Stromal cell of bone marrow (primary cell): Measurements from ENCODE around the gene TPM2.
"Not testable (repeated sequence)": the region's sequence is repeated elsewhere in the genome, so short reads cannot be mapped to it uniquely, and the experiment has no call there.

Experiments
- DNase-seq: peaks from one replicate; pipeline ENCODE4 v3.0.0-alpha.2; 2012; ENCODE audit warnings: low read depth

Gene TPM2

DNA sequence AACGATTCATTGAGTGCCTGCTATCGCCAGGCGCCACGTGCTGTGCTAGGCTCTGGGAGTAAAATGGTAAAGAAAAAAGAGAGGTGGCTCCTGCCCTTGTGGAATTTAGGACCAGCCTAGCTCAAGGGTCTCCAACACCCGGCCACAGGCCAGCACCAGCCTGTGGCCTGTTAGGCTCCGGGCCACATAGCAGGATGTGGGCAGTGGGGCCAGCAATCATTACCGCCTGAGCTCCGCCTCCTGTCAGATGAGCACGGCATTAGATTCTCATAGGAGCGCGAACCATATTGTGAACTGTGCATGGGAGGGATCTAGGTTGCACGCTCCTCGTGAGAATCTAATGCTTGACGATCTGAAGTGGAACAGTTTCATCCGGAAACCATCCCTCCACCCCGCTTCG is 33.4 kb downstream of the TPM2 start:
- DNase-seq = no peak

DNA sequence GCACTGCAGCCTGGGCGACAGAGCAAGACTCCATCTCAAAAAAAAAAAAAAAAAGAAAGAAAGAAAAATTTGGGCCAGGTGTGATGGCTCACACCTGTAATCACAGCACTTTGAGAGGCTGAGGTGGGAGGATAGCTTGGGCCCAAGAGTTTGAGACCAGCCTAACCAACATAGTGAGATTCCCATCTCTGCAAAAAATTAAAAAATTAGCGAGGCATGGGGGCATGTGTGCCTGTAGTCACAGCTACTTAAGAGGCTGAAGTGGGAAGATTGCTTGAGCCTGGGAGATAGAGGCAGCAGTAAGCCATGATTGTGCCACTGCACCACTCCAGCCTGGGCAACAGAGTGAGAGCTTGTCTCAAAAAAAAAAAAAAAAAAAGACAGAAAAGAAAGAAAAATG is 36.1 kb downstream of the TPM2 start:
- no peak for DNase-seq

DNA sequence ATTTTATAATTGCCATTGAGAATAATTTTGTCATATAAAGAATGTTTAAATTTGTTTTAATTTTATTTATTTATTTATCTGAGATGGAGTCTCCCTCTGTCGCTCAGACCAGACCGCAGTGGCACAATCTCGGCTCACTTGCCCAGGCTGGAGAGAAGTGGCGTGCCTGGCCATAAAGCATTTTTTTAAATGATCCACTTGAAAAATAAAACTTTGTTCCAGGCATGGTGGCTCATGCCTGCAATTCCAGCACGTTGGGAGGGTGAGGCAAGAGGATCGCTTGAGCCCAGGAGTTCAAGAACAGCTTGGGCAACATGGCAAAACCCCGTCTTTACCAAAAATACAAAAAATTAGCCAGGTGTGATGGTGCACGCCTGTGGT is 36.9 kb downstream of the TPM2 start:
- no peak for DNase-seq

DNA sequence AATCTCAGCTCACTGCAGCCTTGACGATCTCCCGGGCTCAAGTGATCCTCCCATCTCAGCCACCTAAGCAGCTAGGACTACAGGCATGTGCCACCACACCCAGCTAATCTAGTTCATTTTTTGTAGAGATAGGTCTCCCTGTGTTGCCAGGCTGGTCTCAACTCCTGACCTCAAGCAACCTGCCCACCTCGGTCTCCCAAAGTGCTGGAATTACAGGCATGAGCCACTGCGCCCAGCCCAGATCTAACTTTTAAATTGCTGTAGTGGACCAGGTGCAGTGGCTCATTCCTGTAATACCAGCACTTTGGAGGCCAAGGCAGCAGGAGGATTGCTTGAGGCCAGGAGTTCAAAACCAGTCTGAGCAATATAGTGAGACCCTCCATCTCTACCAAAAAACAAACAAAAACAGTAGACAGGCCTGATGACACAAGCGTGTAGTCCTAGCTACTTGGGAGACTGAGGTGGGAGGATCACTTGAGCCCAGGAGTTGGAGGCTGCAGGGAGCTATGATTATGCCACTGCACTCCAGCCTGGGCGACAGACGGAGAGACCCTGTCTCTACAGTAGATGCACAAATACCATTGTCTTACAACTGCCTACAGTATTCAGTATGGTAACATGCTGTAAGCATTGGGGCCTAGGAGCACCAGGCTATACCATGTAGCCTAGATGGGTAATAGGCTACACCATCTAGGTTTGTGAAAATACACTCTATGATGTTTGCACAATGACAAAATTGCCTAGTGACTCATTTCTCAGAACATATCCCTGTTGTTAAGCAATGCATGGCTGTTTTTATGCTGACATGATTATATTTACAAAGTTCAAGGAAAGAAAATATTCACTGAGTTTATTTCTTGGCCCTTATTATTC is 37.5 kb downstream of the TPM2 start:
- no peak for DNase-seq

DNA sequence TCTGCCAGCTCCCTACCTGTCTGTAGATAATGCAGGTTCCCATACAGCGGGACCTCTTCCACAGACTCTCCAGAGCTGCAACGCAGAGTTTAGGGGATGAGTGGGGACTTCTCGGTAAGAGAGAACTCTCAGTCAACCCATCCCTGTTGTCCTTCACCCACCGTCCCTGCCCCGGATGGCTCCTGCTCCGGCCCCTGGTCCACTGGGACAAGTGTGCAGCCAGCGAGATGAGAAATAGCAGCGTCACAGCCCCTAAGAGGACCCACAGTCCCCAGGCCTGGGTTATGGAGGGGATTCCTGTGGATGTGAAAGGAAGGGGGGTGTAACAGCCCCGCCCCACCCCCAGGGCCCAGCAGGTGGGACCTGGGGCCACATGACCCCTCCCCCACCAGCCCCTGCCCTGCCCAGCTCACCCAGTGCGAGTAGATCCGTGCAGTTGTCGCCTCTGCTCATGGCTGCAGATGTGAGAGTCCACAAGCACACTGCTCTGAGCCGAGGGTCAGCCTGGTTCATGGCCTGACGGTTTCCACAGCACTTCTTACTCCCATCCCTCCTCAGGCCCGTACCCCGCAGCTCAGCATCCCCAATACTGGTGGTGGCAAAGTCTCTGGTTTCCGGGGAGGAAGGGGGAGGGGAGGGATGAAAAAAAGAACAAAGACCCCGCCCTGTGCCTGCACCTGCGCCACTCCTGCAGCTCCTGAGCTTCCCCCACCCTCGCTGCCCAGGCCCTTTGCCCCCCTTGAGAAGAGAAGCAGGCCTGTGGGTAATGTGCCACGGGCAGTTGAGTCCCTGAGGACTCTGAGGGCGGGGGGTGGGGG is 39.2 kb downstream of the TPM2 start, which contains the start of gene SIT1:
TSS of gene SIT1 (minus strand) at position 591 of the 818 bp plus-strand sequence. CDS start at position 513, 78 bp downstream.
- DNase-seq = no peak

DNA sequence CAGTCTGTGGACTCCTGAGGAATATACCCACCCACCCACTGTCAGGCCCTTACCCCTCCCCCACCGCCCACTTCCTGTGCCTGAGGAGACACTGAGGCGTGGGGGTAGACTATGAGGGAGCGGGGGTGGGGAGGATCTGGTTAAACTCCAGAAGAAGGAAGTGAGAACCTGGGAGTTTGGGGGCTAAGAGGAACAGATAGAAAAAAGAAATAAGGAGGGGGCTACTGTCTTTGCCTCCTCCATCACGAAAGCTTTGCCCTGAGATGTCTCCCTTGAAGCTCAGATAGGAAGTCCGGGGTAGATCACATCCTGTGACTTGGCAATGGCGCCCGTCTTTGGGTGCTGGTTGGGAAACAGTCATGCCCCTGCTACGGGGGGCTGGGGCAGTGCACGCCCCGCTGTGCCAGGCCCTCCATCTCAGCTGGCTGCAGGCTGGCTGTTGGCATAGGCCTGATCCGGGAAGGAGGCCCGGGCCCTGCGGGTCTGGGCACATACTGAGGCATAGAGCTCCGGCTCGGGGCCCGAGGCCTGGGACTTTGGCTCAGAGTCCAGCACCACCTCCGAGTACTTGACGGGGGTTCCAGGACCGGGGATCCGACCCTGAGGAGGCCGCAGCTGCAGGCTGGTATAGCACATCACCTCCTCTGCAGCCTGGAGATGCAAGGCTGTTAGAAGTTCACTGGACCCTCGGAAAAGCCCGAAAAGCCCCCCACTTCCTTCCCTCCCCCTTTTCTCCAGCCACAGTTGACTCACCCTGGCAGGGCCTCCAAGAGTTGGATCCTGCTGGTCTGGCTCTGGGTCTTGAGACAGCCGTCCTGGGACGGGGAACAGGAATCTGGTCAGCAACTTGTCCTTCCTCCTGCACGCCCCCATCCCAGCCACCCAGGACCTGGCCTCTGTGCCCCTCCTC is 40.0 kb downstream of the TPM2 start:
- no peak for DNase-seq

DNA sequence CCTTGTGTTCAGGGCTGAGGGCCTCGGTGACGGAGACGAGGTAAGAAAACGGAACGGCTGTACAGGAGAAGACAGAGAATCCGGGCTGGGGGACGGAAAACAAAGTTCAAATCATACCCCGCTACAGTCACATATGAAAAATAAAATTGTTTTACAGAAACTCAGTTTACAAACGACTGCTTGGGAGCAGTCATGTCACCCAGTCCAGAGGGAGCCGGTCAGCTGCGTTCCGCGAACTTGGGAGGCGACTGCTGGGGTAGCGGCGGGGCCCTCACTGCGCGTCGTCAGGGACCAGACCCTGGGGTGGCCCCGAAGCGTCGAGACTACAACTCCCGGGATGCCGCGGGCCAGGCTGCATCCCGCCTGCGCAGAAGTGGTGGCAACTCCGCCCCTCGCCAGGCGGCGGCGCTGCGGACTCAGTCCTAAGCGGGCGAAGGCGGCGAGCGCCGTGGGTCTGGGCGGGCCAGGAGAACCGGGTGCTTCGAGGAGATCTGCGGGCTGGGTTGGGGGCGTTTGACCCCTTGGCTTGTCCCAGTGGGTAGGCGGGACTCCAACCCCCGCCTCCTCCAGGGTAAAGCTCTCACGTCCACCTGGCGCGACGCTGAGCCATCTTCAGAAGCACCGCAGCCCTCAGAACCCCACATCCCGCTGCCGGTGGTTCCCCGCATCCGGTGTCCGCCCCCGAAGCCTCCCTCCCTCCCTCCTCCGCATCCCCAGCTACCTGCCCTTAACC is 43.0 kb downstream of the TPM2 start:
- DNase-seq = peak; percentile 76

DNA sequence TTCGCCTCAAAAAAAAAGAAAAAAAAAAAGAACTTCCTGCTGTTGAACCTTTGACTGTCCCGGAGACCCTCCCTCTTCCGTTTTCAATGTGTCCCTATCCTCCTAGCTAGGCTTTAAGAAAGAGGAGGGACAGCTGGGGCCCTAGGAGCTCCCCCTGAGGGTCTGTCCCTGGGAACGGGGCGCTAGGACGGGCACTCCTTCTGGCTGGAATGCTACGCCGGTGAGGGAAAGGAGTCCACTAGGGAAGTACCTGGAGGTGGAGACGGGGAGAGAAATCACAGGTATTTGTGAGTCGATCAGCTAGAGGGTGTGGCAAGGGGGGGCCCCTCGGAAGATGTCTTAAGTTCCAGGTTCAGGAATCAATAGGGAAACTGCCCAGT is 43.6 kb downstream of the TPM2 start:
- no peak for DNase-seq

DNA sequence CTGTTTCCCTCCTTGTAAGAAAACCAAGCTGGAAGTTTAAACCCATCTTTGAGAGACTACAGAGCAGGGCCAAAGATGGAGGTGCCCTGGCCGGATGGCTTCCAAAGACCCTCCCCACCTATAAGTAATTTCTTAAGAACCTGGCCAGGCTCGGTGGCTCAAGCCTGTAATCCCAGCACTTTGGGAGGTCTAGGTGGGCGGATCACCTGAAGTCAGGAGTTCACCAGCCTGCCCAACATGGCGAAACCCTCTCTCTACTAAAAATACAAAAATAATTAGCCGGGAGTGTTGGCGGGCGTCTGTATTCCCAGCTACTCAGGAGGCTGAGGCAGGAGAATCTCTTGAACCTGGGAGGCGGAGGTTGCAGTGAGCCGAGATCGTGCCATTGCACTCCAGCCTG is 44.0 kb downstream of the TPM2 start:
- DNase-seq = not testable (repeated sequence)

DNA sequence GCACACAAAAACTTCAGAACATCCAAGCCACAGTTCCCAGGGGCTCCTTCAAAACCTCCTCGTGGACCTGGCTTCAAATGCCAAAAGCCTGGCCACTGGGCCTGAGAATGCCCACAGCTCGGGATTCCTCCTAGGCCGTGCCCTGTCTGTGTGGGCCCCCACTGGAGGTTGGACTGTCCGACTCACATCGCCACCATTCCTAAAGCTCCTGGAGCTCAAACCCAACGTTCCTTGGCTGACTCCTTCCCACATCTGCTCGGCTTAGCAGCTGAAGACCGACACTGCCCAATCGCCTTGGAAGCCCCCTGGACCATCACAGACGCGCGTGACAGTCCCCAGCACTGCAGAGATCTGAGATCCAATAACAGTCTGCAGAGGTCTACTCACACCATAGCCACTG is 46.7 kb downstream of the TPM2 start:
- DNase-seq = no peak

DNA sequence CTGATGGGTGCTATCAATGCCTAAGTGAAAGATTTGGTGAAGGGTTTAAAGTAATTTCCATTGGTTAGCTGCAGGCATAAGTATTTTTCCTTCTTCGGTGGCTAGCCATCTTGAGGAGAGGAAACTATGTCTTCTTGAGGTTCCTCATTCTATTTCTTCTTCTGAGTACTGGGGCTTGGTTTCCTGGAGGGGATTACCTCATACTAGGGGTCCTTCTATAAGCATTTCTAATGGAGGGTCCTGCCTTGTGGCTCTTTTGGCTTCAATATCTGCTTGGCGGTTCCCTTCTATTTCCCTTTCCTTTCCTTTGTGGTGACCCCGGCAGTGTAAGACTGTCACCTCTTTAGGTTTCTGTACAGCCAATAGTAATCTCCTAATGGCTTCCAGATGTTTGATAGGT is 48.2 kb downstream of the TPM2 start:
- not testable (repeated sequence) for DNase-seq

DNA sequence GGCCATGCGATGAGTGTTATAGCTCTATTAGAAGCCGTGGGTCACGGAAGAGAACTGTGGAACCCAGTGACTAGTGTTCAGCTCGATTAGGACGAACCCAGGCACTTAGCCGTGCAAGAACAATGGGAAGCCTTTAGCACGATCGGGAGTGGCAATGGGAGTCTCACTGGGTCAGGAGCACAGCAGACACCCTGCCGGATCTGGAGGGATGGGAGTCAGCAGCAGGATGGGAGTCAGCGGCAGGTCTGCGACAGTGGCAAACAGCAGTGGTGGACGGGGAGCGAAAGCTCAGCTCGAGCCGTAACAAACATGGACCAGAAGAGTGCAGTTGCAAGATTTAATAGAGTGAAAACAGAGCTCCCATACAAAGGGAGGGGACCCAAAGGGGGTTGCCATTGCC is 49.3 kb downstream of the TPM2 start:
- not testable (repeated sequence) for DNase-seq

DNA sequence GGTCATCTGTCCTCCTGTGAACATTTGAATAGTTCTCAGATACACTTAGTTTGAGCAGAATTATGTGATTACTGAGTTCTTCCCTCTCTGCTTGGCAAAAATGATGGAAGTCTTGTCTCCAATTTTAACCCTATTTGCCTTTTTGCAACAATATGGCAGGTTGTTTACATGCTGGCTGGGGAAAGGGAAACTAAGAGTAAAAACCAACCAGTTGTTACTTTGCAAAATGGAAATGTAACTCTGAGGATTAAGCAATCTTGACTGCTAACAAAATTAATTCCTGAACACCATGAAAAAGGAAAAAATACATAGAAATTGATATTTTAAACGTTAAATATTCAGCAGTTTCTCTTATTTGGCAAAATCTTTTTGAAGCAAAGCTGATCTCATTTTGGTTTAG is 50.1 kb downstream of the TPM2 start:
- DNase-seq = no peak

DNA sequence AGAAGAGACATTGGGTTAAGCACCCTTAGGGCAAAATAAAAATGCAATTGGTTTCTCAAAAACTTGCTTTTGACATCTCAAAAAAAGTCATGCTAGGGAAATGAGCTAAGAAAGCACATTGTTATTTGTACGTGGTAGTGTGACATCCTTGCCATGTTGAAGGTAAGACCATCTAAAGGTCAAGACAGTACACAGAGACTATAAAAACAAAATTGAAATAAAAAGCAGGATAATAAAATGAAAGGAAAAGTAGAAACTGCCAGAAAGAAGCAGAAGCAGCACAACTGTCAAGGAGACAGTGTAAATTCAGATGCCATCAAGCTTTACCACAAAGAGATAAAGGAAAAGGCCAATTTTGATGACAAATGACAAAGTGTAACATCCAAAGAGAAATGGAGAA is 50.5 kb downstream of the TPM2 start:
- DNase-seq = not testable (repeated sequence)

DNA sequence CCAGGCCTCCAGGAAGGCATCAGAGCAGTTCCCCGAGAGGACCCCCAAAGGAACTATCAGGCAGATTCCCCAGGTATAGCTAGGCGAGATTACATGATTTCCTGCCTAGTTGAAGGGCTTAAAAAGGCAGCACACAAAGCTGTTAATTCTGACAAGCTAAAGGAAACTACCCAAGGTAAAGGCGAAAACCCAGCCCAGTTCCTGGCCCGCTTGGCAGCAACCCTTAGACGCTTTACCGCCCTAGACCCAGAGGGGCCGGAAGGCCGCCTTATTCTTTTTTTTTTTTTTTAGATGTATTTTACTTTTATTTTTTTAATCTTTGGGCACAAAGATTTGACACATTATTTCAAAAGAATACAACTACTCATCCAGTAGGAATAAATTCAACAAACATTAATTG is 51.0 kb downstream of the TPM2 start:
- not testable (repeated sequence) for DNase-seq

DNA sequence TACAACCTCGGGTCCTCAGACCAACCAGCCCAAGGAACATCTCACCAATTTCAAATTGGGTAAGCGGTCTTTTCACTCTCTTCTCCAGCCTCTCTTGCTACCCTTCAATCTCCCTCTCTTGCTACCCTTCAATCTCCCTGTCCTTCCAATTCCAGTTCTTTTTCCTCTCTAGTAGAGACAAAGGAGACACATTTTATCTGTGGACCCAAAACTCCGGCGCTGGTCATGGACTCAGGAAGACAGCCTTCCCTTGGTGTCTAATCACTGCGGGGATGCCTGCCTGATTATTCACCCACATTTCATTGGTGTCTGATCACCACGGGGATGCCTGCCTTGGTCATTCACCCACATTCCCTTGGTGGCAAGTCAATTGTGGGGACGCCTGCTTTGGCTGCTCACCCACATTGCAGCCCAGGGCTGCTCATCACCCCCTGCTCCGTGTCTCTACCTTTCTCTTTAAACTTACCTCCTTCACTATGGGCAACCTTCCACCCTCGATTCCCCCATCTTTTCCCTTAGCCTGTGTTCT is 52.2 kb downstream of the TPM2 start:
- not testable (repeated sequence) for DNase-seq

DNA sequence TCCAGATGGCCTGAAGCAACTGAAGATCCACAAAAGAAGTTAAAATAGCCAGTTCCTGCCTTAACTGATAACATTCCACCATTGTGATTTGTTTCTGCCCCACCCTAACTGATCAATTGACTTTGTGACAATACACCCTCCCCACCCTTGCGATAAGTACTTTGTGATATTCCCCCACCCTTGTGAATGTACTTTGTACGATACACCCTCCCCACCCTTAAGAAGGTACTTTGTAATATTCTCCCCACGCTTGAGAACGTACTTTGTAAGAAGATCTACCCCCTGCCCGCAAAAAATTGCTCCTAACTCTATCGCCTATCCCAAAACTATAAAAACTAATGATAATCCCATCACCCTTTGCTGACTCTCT is 52.9 kb downstream of the TPM2 start:
- not testable (repeated sequence) for DNase-seq

DNA sequence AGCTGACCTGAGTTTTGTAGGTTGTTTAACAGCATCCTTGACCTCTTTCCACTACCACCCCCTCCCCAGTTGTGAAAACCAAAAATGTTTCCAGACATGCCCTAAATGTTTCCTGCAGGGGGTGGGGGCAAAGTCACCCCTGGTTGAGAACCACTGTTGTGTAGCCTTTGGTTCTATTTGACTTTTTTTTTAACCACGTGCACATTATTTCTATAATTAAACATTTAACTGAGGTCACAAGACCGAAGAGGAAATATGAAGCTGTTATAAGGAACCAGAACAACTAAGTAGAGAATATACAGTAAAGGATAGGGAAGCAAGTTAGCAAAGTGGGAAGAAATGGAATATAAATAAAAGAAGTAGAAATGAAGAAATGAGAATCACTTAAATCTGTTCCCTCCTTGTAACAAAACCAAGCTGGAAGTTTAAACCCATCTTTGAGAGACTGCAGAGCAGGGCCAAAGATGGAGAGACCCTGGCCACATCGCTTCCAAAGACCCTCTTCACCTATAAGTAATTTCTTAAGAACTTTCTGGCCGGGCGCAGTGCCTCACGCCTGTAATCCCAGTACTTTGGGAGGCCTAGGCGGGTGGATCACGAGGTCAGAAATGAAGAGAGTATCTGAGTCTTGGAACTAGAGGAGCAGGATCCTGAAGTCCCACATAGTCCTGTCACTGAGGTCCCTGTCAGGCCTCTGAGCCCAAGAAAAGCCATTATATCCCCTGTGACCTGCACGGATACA is 53.4 kb downstream of the TPM2 start:
- no peak for DNase-seq

DNA sequence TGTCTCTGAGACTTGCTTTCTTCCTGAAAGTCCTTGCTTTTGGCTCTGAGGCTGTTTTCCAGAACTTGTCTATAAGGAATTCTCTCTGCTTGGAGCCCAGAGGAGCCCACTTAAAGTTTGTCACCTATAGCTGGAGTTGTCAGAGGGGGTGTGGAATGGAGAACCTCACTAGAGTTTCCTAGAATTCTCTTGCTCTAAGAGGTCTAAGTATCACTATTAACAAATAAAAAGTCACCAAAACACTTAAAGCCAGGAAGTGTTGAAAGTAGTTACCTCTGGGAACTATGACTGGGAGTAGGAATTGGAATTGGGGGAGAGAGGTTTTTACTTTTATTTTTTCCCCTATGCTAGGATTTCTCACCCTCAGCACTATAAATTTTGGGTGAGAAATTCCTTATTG is 54.0 kb downstream of the TPM2 start:
- DNase-seq = no peak
